ENCODE data around the gene CPNE8. TPM values are rescaled to one million over a fixed set of nuclear protein-coding genes. Genes with fewer than 3 reads are reported as not detected.

Gene CPNE8
- total and polyA plus RNA-seq, 10 of the 15 experiments (the other 5 are each of a cell fraction or from before 2014, with no cell fraction given): 11.3 to 38.4 (median 18.9) TPM

DNA sequence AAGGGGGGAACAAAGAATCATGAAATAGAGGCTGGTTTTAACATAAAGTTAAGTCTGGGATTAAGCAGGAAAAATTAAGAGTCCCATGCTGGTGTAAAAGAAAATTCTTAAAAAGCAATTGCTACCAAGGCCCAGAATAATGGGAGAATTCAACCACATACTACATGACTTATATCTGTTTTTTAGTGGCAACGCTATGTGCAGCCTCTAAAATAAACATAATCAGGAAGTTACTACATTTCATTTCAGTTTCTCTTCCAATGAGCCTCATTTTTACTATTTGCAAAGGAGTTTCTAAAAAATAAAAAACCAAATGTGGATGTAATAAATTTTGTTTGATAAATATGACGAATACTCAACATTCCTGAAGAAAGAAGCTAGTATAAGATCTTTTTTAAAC lies 58.1 kb downstream of the CPNE8 start:
- ChIA-PET POLR2A (interaction anchor here (0.7 to 1.6 kb wide), 3 partner anchors 17 to 52 kb away, joined by 3 read pairs; no protein-coding TSS in a partner anchor), CTCF (interaction anchor here (1.0 to 2.3 kb wide), 3 partner anchors 10 to 59 kb away, joined by 3 to 9 read pairs (median 7); partner anchors contain the start of gene CPNE8), SMC1A (ENCODE audit: uncharacterized antibody, unreplicated experiment) (interaction anchor here (0.8 to 2.9 kb wide), 7 partner anchors 10 to 58 kb away, joined by 3 to 11 read pairs (median 5); partner anchors contain the start of gene CPNE8), RAD21 (ENCODE audit: unreplicated experiment) (interaction anchor here (0.6 to 1.1 kb wide), 4 partner anchors 22 to 72 kb away, joined by 3 to 5 read pairs (median 3); no protein-coding TSS in a partner anchor)
- no peaks in the 10 kb centered on the region for H3K4me1 ChIP-seq (ENCODE audit: control insufficient read depth, insufficient read depth, low read length)
- H3K9me3 ChIP-seq (replicated peaks; ENCODE audit: control insufficient read depth, insufficient read depth, low read length): no peaks in the 10 kb centered on the region; the same call in 1 of the 3 replicates
- WGBS (ENCODE audit: insufficient coverage, insufficient replicate concordance, low lambda C conversion rate, missing lambda C conversion rate): 47% methylated on average over 2 of the region's 2 CpGs
- BruUV-seq (replicated peaks): no TSS peak
- no peak overlapping the region for H3K4me2 ChIP-seq (ENCODE audit: control insufficient read depth, insufficient read depth)
- peaks cover 0 to 4% of the 10 kb centered on the region in 2 experiments; a peak in 1 of 4 replicates for H3K36me3 ChIP-seq (ENCODE audit: control insufficient read depth in 2 of 2, insufficient read depth in 2 of 2, low read length in 1 of 2)
- intact Hi-C loops (cut with micrococcal nuclease; ENCODE audit: unreplicated experiment): no loop called here
- no peaks in the 10 kb centered on the region for H3K27me3 ChIP-seq (replicated peaks in 1 of 2; ENCODE audit: control insufficient read depth in 2 of 2, insufficient read depth in 2 of 2, low read length in 1 of 2)
- H3K79me2 ChIP-seq (ENCODE audit: control insufficient read depth, insufficient read depth, low read length): no peaks in the 10 kb centered on the region; the same call in none of the 2 replicates
- in situ Hi-C loops (cut with MboI): no loop called here
- H4K20me1 ChIP-seq (ENCODE audit: control insufficient read depth, insufficient read depth): no peaks in the 10 kb centered on the region
- ATAC-seq (peak; percentile 51), FAIRE-seq (no peak), DNase-seq (ENCODE audit: low read depth, low spot score) (no peak)
- no peak overlapping the region for H3K9ac ChIP-seq (ENCODE audit: control insufficient read depth, insufficient read depth, low read length)
- H3K27ac ChIP-seq (ENCODE audit: control insufficient read depth, insufficient read depth): no peak overlapping the region
- no peak overlapping the region for H2AFZ ChIP-seq (ENCODE audit: control insufficient read depth, low read depth, low read length)
- H3K4me3 ChIP-seq: no peak overlapping the region
- TF ChIP-seq RFX5 (IDR thresholded peaks at IDR 0.05; ENCODE audit: low read depth, low read length): no peak
- 0 out of 2 replicates have a peak, but pooled peaks have one; percentile 14 for TF ChIP-seq RAD51 (IDR thresholded peaks at IDR 0.05)

DNA sequence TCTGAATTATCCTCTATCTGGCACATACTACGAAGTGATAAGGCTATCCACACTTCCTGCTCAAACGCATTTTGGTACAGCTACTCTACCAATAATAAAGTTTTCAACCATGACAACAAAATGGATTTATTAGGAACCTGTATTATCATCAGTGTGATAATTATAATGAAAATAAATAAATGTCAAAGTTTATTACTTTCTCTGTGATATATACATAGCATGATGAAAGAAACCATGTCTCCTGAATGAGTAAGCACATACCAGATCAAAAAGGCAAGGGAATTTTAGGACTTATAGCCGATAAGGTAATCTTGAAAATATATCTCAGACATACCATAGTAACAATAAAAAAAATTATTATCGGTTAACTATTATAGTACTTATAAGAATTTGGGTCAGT lies 61.1 kb downstream of the CPNE8 start:
- in situ Hi-C loops (cut with MboI) (no loop called here), intact Hi-C loops (cut with micrococcal nuclease; ENCODE audit: unreplicated experiment) (no loop called here)
- DNase-seq (ENCODE audit: low read depth, low spot score): no peak
- no TSS peak for BruUV-seq (replicated peaks)
- Histone ChIP-seq H3K9ac (ENCODE audit: control insufficient read depth, insufficient read depth, low read length) (no peak overlapping the region), H4K20me1 (ENCODE audit: control insufficient read depth, insufficient read depth) (no peaks in the 10 kb centered on the region), H3K4me2 (ENCODE audit: control insufficient read depth, insufficient read depth) (no peak overlapping the region), H3K79me2 (ENCODE audit: control insufficient read depth, insufficient read depth, low read length) (no peaks in the 10 kb centered on the region; the same call in none of the 2 replicates), H3K27me3 (replicated peaks in 1 of 2; ENCODE audit: control insufficient read depth in 2 of 2, insufficient read depth in 2 of 2, low read length in 1 of 2) (no peaks in the 10 kb centered on the region), H3K9me3 (replicated peaks; ENCODE audit: control insufficient read depth, insufficient read depth, low read length) (no peaks in the 10 kb centered on the region; the same call in 2 of the 3 replicates), H3K36me3 (ENCODE audit: control insufficient read depth in 2 of 2, insufficient read depth in 2 of 2, low read length in 1 of 2) (peaks cover 0 to 4% of the 10 kb centered on the region in 2 experiments; a peak in 1 of 4 replicates), H3K4me3 (no peak overlapping the region), H3K27ac (ENCODE audit: control insufficient read depth, insufficient read depth) (no peak overlapping the region), H3K4me1 (ENCODE audit: control insufficient read depth, insufficient read depth, low read length) (no peaks in the 10 kb centered on the region), H2AFZ (ENCODE audit: control insufficient read depth, low read depth, low read length) (no peak overlapping the region)
- ChIA-PET CTCF (interaction anchor here (1.1 kb wide), 1 partner anchor 20 kb away, joined by 3 read pairs; no protein-coding TSS in a partner anchor), POLR2A (no interaction called here), RAD21 (ENCODE audit: unreplicated experiment) (no interaction called here), SMC1A (ENCODE audit: uncharacterized antibody, unreplicated experiment) (interaction anchor here (1.0 to 1.3 kb wide), 4 partner anchors 9 to 228 kb away, joined by 3 to 4 read pairs (median 3); no protein-coding TSS in a partner anchor)
- no peak for ATAC-seq
- 31% methylated on average over 4 of the region's 4 CpGs for WGBS (ENCODE audit: insufficient coverage, insufficient replicate concordance, low lambda C conversion rate, missing lambda C conversion rate)
- no peak for FAIRE-seq
- TF ChIP-seq RAD51 (IDR thresholded peaks at IDR 0.05): no peak
- no peak for TF ChIP-seq MXI1 (IDR thresholded peaks at IDR 0.05; ENCODE audit: low read depth, low read length)
- no peak for TF ChIP-seq STAT1 (conservative IDR thresholded peaks at IDR 0.05)
- TF ChIP-seq, protein P1, sequence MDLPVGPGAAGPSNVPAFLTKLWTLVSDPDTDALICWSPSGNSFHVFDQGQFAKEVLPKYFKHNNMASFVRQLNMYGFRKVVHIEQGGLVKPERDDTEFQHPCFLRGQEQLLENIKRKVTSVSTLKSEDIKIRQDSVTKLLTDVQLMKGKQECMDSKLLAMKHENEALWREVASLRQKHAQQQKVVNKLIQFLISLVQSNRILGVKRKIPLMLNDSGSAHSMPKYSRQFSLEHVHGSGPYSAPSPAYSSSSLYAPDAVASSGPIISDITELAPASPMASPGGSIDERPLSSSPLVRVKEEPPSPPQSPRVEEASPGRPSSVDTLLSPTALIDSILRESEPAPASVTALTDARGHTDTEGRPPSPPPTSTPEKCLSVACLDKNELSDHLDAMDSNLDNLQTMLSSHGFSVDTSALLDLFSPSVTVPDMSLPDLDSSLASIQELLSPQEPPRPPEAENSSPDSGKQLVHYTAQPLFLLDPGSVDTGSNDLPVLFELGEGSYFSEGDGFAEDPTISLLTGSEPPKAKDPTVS (IDR thresholded peaks at IDR 0.05; ENCODE audit: low read depth, low read length): no peak
- no peak for TF ChIP-seq CEBPZ (IDR thresholded peaks at IDR 0.05; ENCODE audit: low read depth, low read length)
- TF ChIP-seq RBBP5 (conservative IDR thresholded peaks at IDR 0.05): no peak
- no peak for TF ChIP-seq EGR1 (IDR thresholded peaks at IDR 0.05; ENCODE audit: borderline replicate concordance in 1 of 2, low read depth in 2 of 2, low read length in 2 of 2)
